Kidney glomerular epithelial cell (primary cell): Measurements from ENCODE around the gene STK26.
A peak's percentile ranks its signal among the peaks of the same experiment; 100 is the strongest.
"Not testable (repeated sequence)": the region's sequence is repeated elsewhere in the genome, so short reads cannot be mapped to it uniquely, and the experiment has no call there.

Experiments
- DNase-seq: peaks from one replicate; lab custom pipeline; 2025; lab: John Stamatoyannopoulos, UW

The STK26 gene

GRCh38 chrX:132022967-132023895 is at the start of gene STK26:
Gene STK26, plus strand, starts transcription at chrX:132023302. Its CDS starts 316 bp downstream, at chrX:132023618.
- peak; percentile 15 for DNase-seq

GRCh38 chrX:131975851-131976250 is 47.3 kb upstream of the STK26 start:
- DNase-seq: no peak

- no peak for DNase-seq
These were observed 45.5 kb upstream of the STK26 start for GRCh38 chrX:131977619-131978018.

- DNase-seq: no peak
These were observed 44.0 kb upstream of the STK26 start for GRCh38 chrX:131979116-131979515.

GRCh38 chrX:131985526-131986049 is 37.5 kb upstream of the STK26 start:
- no peak for DNase-seq

- DNase-seq: no peak
These were observed 35.9 kb upstream of the STK26 start for GRCh38 chrX:131987252-131987651.

- no peak for DNase-seq
These were observed 34.9 kb upstream of the STK26 start for GRCh38 chrX:131988236-131988635.

GRCh38 chrX:132001127-132001526 is 22.0 kb upstream of the STK26 start:
- no peak for DNase-seq

- no peak for DNase-seq
These were observed 18.4 kb upstream of the STK26 start for GRCh38 chrX:132004728-132005127.

GRCh38 chrX:132009350-132009749 is 13.8 kb upstream of the STK26 start:
- no peak for DNase-seq

GRCh38 chrX:132010213-132010612 is 12.9 kb upstream of the STK26 start:
- DNase-seq: not testable (repeated sequence)

- DNase-seq: no peak
These were observed 7.2 kb upstream of the STK26 start for GRCh38 chrX:132015875-132016274.

GRCh38 chrX:132016628-132017430 is 6.3 kb upstream of the STK26 start:
- no peak for DNase-seq

GRCh38 chrX:132017431-132018185 is 5.5 kb upstream of the STK26 start:
- no peak for DNase-seq

- no peak for DNase-seq
These were observed 720 bp upstream of the STK26 start for GRCh38 chrX:132022198-132022966.

GRCh38 chrX:132023896-132024386 is 839 bp downstream of the STK26 start:
- DNase-seq: no peak

- DNase-seq: no peak
These were observed 1.9 kb downstream of the STK26 start for GRCh38 chrX:132025041-132025440.

GRCh38 chrX:132030264-132030663 is 7.2 kb downstream of the STK26 start:
- DNase-seq: no peak

- DNase-seq: no peak
These were observed 8.8 kb downstream of the STK26 start for GRCh38 chrX:132031867-132032266.

- DNase-seq: no peak
These were observed 10.1 kb downstream of the STK26 start for GRCh38 chrX:132033166-132033565.

- no peak for DNase-seq
These were observed 11.5 kb downstream of the STK26 start for GRCh38 chrX:132034648-132035047.
